Spinal cord (tissue), 10 donors: ENCODE measurements around the gene USP47. TPM values are rescaled to one million over a fixed set of nuclear protein-coding genes. Genes with fewer than 3 reads are reported as not detected.

Experiments used
- DNase-seq, 6 donors: peaks; one replicate each; pipeline versions ENCODE4 v3.0.0 to v3.0.0-alpha.2; 2013 to 2015; ENCODE audit warnings: low spot score in 6 of 6, low read depth in 4 of 6
- H3K27ac ChIP-seq: one replicate; pipeline ENCODE4 v1.5.1; 2013; ENCODE audit warnings: low read depth, low read length, control low read depth
- H3K27me3 ChIP-seq: one replicate; pipeline ENCODE4 v1.6.1; 2013; ENCODE audit warnings: low read length; ENCODE audit not compliant: control insufficient read depth, insufficient read depth
- H3K36me3 ChIP-seq: one replicate; pipeline ENCODE4 v1.6.1; 2013; ENCODE audit warnings: low read length; ENCODE audit not compliant: control insufficient read depth, insufficient read depth
- H3K4me1 ChIP-seq: one replicate; pipeline ENCODE4 v1.6.1; 2013; ENCODE audit warnings: low read length; ENCODE audit not compliant: control insufficient read depth, insufficient read depth
- H3K4me3 ChIP-seq: one replicate; pipeline ENCODE4 v1.5.1; 2013; ENCODE audit warnings: low read depth, low read length, control low read depth
- H3K9me3 ChIP-seq: one replicate; pipeline ENCODE4 v1.6.1; 2013; ENCODE audit warnings: low read length; ENCODE audit not compliant: control insufficient read depth, insufficient read depth
- WGBS: methylation state at CpG from one replicate; pipeline ENCODE4 v1.1.5; 2013; ENCODE audit warnings: missing lambda C conversion rate; ENCODE audit not compliant: insufficient coverage; 5-methylcytosine and 5-hydroxymethylcytosine counted together
- polyA plus RNA-seq, 2 donors: library from polyadenylated mRNA; unstranded; fragments of 120-200 nt; gene quantifications; one replicate each; pipeline ENCODE4 v1.2.1, GENCODE V29; 2013; ENCODE audit not compliant: insufficient read length in 2 of 2
- total RNA-seq, 2 donors: library from RNA; depleted of rRNA in 1 of 2; stranded (reverse); fragments of 120-200 nt in 1 of 2; fragments of >200 nt in 1 of 2; gene quantifications; one replicate each; pipeline versions ENCODE4 v1.2.3 to v1.2.4, GENCODE V29; 2013 to 2014
- donor health status: healthy.

The USP47 gene
- total and polyA plus RNA-seq, 4 donors = 74.2 to 119 (median 90.2) TPM

DNA sequence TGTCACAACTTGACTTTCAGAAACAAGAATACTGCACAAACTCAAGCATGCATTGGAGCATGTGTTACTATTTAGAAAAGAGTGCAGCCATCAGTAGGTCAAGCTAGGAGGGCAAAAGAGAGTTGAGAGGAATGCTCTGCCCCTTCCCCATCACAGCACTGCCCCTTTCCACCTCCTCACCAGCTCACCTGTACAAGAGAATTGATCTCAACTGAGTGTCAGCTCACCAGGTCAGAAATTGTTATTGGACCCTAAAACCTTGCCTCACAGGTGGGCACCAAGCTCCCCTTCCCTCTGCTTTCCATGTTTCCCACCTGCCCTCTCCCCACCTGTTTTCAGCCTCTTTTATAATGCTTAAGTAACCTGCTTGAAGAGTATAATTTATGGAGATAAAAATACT is 117.8 kb downstream of the USP47 start:
- Histone ChIP-seq H3K9me3 (no peaks in the 10 kb centered on the region), H3K36me3 (peaks cover 24% of the 10 kb centered on the region), H3K4me1 (peaks cover 7% of the 10 kb centered on the region), H3K27ac (no peak overlapping the region), H3K27me3 (no peaks in the 10 kb centered on the region), H3K4me3 (no peak overlapping the region)
- DNase-seq = no peak

DNA sequence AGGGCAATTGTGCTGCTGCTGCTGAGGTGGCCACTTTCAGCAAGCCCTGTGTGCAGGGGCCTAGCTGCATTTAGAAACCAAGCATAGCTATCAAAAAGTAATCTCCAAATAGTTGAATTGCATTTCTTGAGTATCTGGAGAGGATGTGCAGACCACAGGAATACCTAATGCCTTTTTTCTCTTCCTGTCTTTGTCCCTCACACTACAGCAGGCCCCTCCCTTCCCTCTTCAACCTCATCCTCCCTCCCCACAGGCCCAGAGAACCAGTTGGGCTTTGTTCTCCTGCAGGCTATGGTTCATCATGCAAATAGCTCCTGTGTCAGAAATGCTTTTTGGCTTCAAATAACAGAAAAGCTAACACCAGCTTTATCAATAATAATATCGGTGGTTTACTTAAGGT is 118.9 kb downstream of the USP47 start:
- H3K27me3 ChIP-seq = no peaks in the 10 kb centered on the region

DNA sequence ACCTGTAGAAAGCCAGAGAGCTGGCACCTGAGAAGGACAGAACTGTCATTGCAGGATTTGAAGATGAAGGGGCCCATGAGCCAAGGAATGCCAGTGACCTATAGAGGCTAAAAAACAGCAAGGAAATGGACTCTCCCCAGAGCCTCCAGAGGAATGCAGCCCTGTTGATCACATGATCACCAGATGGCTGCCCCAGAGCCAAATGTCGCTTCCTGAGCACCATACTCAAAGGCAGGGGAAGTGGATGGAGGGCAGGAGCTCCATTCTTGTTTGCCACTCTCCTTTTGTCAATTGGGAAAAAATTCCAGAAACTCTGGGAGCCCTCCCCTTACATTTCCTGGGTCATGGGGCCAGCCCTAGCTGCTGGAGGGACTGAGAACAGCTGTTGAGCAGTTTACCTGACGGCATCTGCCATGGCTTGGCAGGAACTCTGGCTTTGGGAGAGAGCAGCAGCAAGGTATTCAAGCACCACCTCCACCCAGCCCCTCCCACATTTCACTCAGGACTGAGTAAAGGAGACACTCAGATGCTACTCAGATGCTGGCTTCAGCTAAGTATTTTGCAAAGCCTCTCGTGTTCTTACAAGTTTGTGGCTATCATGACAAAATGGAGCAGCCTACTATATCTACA is 119.7 kb downstream of the USP47 start:
- H3K9me3 ChIP-seq = no peaks in the 10 kb centered on the region
- H3K36me3 ChIP-seq = peaks cover 39% of the 10 kb centered on the region
- H3K4me1 ChIP-seq = peaks cover 20% of the 10 kb centered on the region
- H3K27ac ChIP-seq = no peak overlapping the region
- no peak overlapping the region for H3K4me3 ChIP-seq
- no peaks in the 10 kb centered on the region for H3K27me3 ChIP-seq
- no peak for DNase-seq
- 100% methylated on average over 1 of the region's 3 CpGs for WGBS

More for the DNA sequence above, 118.9 kb downstream of the USP47 start:
- H3K4me3 ChIP-seq = no peak overlapping the region
- no peaks in the 10 kb centered on the region for H3K9me3 ChIP-seq
- H3K27ac ChIP-seq = no peak overlapping the region
- peaks cover 18% of the 10 kb centered on the region for H3K4me1 ChIP-seq
- no peak for DNase-seq
- H3K36me3 ChIP-seq = peaks cover 35% of the 10 kb centered on the region
- no CpG with 5 or more reads among the region's 1 CpG for WGBS

DNA sequence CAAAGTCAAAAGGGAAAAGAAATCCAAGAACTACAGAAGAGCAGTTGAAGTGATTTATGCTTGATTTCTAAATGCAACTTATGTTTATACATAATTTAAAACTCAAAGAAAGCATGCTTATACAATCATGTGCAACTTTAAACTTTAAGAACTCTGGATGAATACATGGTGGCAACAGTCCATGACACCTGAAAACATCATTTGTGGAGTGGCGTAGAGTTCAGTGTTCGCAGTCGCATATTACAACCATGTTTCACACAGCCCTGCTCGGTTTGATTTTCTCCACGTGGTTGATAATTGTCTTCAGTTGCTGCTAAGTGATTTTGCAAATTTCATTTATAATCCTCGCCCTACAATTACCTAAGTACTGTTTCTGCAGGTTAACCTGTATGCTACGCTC is 121.3 kb downstream of the USP47 start:
- peaks cover 33% of the 10 kb centered on the region for H3K4me1 ChIP-seq
- no peaks in the 10 kb centered on the region for H3K9me3 ChIP-seq
- no peak for DNase-seq
- H3K27me3 ChIP-seq = no peaks in the 10 kb centered on the region
- H3K36me3 ChIP-seq = peaks cover 55% of the 10 kb centered on the region
- no peak overlapping the region for H3K27ac ChIP-seq
- no peak overlapping the region for H3K4me3 ChIP-seq
- WGBS = 86% methylated on average over 5 of the region's 7 CpGs

DNA sequence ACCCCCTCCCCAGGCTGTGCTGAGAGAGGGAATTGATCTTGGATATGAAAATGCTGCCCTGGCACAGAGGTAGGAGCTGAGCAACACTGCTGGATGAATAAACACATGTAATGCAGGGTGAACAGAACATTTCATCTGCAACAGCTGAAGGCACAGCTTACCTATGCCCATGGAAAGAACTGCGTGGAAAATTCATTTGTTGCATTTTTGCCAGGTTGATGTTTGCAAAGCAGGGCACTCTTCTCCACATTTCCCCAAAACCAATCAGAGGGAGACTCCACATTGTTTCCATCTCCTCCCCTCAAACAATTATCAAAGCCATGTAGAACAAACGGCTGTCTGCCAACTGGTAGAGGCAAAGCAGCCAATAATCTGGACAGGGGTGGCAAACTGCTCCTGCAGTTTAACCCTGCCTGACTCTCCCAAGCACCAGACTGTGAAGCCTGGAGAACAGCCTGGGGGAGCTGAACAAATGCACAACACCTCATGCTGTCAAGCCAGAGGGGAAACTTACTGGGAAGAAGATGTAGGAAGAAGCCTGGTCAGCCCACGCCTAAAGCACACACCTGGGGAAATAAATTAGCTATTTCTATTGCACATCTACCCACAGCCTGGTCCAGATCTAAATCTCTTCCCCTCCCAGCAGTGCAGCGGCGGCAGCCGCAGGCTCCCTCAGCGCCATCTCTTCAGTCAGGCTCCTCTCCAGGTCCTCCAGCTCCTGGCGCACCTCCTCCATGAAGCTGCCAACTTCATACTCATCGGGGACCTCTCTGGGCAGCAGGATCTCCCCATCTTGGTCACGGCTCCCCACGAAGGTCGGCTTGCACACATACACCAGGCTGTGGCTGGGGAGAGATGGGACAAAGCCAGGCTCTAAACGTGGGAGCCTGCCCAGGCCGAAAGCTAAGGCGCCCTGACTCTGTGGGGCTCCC is 122.3 kb downstream of the USP47 start:
- H3K4me3 ChIP-seq = no peak overlapping the region
- whole genome bisulfite sequencing = 51% methylated on average over 12 of the region's 15 CpGs
- H3K36me3 ChIP-seq = peaks cover 65% of the 10 kb centered on the region
- peaks cover 44% of the 10 kb centered on the region for H3K4me1 ChIP-seq
- no peaks in the 10 kb centered on the region for H3K27me3 ChIP-seq
- H3K9me3 ChIP-seq = no peaks in the 10 kb centered on the region
- DNase-seq = peak in 2 of 6 donors; percentile 62 to 67
- H3K27ac ChIP-seq = no peak overlapping the region

DNA sequence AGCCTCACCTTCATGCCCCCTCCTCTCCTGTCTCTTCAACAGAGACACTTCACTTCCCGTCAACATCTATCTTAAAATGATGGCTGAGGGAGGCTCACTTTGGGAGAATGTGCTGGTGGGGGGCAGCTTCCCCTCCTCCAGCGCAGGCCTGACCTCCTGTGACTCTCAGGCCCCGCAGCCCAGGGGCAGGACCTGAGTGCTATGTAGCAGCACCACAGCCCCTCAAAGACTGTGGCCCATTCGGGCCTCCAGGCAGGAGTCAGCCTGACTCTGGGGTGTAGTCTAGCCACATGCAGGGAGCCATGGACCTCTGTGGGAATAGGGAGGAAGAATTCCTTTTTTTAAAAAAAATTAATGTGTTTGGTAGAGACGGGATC is 123.0 kb downstream of the USP47 start:
- no peak overlapping the region for H3K4me3 ChIP-seq
- H3K27ac ChIP-seq = no peak overlapping the region
- 94% methylated on average over 2 of the region's 5 CpGs for WGBS
- no peaks in the 10 kb centered on the region for H3K27me3 ChIP-seq
- DNase-seq = no peak
- peaks cover 69% of the 10 kb centered on the region for H3K36me3 ChIP-seq
- H3K4me1 ChIP-seq = peaks cover 50% of the 10 kb centered on the region
- H3K9me3 ChIP-seq = no peaks in the 10 kb centered on the region

DNA sequence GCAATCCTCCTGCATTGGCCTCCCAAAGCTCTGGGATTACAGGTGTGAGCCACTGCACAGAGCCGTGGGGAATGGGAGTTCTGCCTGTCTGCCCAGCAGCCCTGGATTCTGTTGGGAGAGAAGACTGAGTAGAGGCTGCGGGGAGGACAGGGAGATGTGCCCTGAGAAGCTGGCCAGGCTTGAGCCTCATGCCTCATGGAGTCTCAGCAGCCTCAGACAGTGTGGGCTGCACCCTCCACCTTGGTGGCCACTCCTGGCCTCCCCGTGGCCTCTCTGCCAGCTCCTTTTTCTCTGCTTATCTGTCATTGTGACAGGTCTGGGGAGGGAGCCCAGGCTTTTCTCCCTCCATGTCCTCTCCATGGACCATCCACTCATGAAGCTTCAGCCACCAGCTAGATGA is 123.4 kb downstream of the USP47 start:
- no peak overlapping the region for H3K4me3 ChIP-seq
- H3K36me3 ChIP-seq = peaks cover 69% of the 10 kb centered on the region
- 71% methylated on average over 3 of the region's 3 CpGs for WGBS
- no peaks in the 10 kb centered on the region for H3K9me3 ChIP-seq
- H3K4me1 ChIP-seq = peaks cover 53% of the 10 kb centered on the region
- no peak overlapping the region for H3K27ac ChIP-seq
- no peak for DNase-seq
- H3K27me3 ChIP-seq = no peaks in the 10 kb centered on the region

DNA sequence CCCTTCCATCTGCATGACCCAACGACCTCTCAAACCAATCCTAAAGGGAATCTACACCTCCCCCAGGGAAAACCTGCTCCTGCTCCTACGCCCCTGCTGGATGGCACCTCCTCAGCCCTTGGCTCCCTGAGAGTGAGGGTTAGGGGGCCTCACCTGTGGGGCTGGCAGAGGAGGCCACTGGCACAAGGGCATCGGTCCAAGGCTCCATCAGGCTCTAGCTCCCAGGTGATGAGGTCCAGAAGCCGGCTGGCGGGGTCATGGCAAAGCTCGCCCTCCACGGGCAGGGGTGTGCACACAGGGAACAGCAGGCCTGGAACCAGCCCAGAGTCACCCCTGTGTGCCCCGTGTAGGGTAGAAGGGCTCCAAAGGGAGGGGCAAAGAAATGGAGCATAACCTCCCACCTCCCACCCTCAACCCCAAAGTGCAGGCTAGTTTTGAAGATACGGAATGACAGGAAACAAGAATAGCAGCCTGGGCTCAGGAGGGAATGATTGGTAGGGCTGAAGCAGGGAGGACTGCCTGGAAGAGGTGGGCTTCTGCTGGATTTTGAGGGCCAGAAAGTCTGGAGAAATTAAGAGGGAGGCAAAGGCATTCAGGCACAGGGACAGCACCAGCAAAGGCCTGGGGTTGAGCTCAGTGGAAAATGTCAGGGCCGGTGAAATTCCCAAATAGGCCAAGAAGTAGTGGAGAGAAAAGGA is 124.0 kb downstream of the USP47 start:
- H3K36me3 ChIP-seq = peaks cover 67% of the 10 kb centered on the region

DNA sequence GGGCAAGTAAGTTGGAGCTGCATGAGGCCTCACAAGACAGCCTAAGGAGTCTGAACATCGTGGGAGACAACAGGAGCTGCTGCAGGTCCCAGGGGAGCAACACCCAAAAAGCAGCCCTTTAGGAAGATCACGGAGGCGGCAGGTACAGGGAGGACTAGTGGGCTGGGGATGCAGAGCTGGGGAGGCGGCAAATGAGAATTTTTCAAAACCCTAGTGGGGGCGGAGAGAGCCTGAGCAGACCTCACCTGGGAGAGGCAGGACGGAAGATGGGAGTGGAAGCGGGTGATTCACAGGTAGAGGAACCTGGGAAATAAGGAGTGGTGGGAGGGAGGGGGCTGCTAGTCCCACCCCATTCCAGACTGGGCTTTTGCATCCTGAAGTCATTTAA is 124.6 kb downstream of the USP47 start:
- no peaks in the 10 kb centered on the region for H3K27me3 ChIP-seq
- 98% methylated on average over 7 of the region's 7 CpGs for WGBS
- no peak overlapping the region for H3K27ac ChIP-seq
- no peaks in the 10 kb centered on the region for H3K9me3 ChIP-seq
- peaks cover 58% of the 10 kb centered on the region for H3K4me1 ChIP-seq
- H3K4me3 ChIP-seq = no peak overlapping the region
- no peak for DNase-seq
- peaks cover 65% of the 10 kb centered on the region for H3K36me3 ChIP-seq

More for the DNA sequence above, 124.0 kb downstream of the USP47 start:
- H3K27me3 ChIP-seq = no peaks in the 10 kb centered on the region
- H3K4me3 ChIP-seq = no peak overlapping the region
- H3K4me1 ChIP-seq = peaks cover 58% of the 10 kb centered on the region
- 95% methylated on average over 5 of the region's 10 CpGs for WGBS
- no peak for DNase-seq
- no peaks in the 10 kb centered on the region for H3K9me3 ChIP-seq
- no peak overlapping the region for H3K27ac ChIP-seq
